SK-N-SH treated with all-trans-retinoic acid at 6 μM for 48 hours (cell line): ENCODE measurements around the gene NINL.

Experiments used
- ARNTL ChIP-seq: fragments of 450-650 bp; formaldehyde crosslinking; IDR thresholded peaks from 2 replicates; pipeline ENCODE4 v1.5.0; 2020; ENCODE audit warnings: low read depth, mild to moderate bottlenecking, moderate library complexity, borderline replicate concordance
- GLIS3 ChIP-seq: fragments of 250-450 bp; sonication (Bioruptor Pico); IDR thresholded peaks from 2 replicates; pipeline ENCODE4 v1.5.0; 2020; ENCODE audit warnings: mild to moderate bottlenecking, moderate library complexity
- ZNF565 ChIP-seq: fragments of 450-650 bp; formaldehyde crosslinking; conservative IDR thresholded peaks from 2 replicates; pipeline ENCODE4 v1.5.0; 2020; ENCODE audit warnings: low read depth, mild to moderate bottlenecking, moderate library complexity
- TF ChIP-seq, protein P1 (sequence below): fragments of 250-450 bp; sonication (Bioruptor Pico); IDR thresholded peaks from 2 replicates; pipeline ENCODE4 v1.5.1; 2020; ENCODE audit warnings: low read depth, mild to moderate bottlenecking, moderate library complexity
- TF ChIP-seq, protein P2 (sequence below): fragments of 250-450 bp; sonication (Bioruptor Pico); IDR thresholded peaks from 2 replicates; pipeline ENCODE4 v1.5.1; 2021; ENCODE audit warnings: mild to moderate bottlenecking, moderate library complexity
- TF ChIP-seq, protein P3 (sequence below): fragments of 250-450 bp; sonication (Bioruptor Pico); IDR thresholded peaks from 2 replicates; pipeline ENCODE4 v1.8.0; 2020; ENCODE audit warnings: mild to moderate bottlenecking, moderate library complexity, borderline replicate concordance

DNA sequence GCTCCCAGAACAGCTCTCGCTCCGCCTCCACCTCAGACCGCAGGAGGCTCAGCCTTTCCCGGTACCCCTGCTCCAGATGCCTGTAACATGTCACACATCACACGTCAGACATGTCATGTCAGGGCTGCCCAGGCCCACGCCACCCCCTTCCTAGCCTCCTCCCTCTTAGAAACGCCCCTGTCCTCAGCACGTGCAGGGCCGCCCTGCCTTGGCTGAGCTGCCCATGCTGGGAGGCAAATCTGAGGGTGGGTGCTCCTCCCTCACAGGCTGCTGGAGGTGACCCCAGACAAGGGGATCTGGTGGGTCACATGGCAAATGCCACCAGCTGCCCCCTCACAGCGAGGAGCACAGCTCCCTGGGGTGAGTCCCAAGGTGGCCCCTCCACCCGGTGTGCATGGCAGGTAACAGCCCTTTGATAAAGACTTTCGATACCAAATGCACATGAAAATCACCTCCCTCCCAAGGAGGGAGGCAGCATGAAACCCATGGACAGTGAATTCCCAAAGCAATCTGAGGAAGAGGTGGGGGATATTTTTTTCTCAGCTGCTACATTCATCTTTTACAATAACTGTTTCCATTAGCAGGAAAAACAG, 93.8 kb downstream of the NINL start:
- TF ChIP-seq ZNF565 (CRISPR knock-in tag) (no peak), ARNTL (CRISPR knock-in tag) (no peak), GLIS3 (no peak)
- TF ChIP-seq, protein P1, sequence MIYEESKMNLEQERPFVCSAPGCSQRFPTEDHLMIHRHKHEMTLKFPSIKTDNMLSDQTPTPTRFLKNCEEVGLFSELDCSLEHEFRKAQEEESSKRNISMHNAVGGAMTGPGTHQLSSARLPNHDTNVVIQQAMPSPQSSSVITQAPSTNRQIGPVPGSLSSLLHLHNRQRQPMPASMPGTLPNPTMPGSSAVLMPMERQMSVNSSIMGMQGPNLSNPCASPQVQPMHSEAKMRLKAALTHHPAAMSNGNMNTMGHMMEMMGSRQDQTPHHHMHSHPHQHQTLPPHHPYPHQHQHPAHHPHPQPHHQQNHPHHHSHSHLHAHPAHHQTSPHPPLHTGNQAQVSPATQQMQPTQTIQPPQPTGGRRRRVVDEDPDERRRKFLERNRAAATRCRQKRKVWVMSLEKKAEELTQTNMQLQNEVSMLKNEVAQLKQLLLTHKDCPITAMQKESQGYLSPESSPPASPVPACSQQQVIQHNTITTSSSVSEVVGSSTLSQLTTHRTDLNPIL (CRISPR knock-in tag) = no peak
- TF ChIP-seq, protein P2, sequence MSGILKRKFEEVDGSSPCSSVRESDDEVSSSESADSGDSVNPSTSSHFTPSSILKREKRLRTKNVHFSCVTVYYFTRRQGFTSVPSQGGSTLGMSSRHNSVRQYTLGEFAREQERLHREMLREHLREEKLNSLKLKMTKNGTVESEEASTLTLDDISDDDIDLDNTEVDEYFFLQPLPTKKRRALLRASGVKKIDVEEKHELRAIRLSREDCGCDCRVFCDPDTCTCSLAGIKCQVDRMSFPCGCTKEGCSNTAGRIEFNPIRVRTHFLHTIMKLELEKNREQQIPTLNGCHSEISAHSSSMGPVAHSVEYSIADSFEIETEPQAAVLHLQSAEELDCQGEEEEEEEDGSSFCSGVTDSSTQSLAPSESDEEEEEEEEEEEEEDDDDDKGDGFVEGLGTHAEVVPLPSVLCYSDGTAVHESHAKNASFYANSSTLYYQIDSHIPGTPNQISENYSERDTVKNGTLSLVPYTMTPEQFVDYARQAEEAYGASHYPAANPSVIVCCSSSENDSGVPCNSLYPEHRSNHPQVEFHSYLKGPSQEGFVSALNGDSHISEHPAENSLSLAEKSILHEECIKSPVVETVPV (CRISPR knock-in tag) = no peak
- TF ChIP-seq, protein P3, sequence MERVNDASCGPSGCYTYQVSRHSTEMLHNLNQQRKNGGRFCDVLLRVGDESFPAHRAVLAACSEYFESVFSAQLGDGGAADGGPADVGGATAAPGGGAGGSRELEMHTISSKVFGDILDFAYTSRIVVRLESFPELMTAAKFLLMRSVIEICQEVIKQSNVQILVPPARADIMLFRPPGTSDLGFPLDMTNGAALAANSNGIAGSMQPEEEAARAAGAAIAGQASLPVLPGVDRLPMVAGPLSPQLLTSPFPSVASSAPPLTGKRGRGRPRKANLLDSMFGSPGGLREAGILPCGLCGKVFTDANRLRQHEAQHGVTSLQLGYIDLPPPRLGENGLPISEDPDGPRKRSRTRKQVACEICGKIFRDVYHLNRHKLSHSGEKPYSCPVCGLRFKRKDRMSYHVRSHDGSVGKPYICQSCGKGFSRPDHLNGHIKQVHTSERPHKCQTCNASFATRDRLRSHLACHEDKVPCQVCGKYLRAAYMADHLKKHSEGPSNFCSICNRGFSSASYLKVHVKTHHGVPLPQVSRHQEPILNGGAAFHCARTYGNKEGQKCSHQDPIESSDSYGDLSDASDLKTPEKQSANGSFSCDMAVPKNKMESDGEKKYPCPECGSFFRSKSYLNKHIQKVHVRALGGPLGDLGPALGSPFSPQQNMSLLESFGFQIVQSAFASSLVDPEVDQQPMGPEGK = no peak
